HEK293 (cell line): ENCODE data around the gene TMEM259.

Experiments
- HIC1 ChIP-seq: fragments of 450-650 bp; formaldehyde crosslinking; IDR thresholded peaks from 2 replicates; pipeline ENCODE4 v1.5.1; 2016; ENCODE audit warnings: missing biosample characterization, missing genetic modification characterization
- MYNN ChIP-seq: fragments of 450-650 bp; formaldehyde crosslinking; IDR thresholded peaks from 2 replicates; pipeline ENCODE4 v1.5.1; 2016; ENCODE audit warnings: missing biosample characterization, missing genetic modification characterization, borderline replicate concordance
- OSR2 ChIP-seq: fragments of 450-650 bp; formaldehyde crosslinking; IDR thresholded peaks from 2 replicates; pipeline ENCODE4 v1.5.1; 2016; ENCODE audit warnings: missing biosample characterization, missing genetic modification characterization
- PATZ1 ChIP-seq: fragments of 450-650 bp; formaldehyde crosslinking; IDR thresholded peaks from 2 replicates; pipeline ENCODE4 v1.5.1; 2016; ENCODE audit warnings: missing biosample characterization, missing genetic modification characterization
- RBAK ChIP-seq: fragments of 450-650 bp; formaldehyde crosslinking; IDR thresholded peaks from 2 replicates; pipeline ENCODE4 v1.5.1; 2016; ENCODE audit warnings: missing biosample characterization, missing genetic modification characterization
- ZBTB1 ChIP-seq: fragments of 450-650 bp; formaldehyde crosslinking; IDR thresholded peaks from 2 replicates; pipeline ENCODE4 v1.5.1; 2016; ENCODE audit warnings: missing biosample characterization, missing genetic modification characterization
- ZBTB11 ChIP-seq: fragments of 450-650 bp; formaldehyde crosslinking; conservative IDR thresholded peaks from 2 replicates; pipeline ENCODE4 v1.5.1; 2016; ENCODE audit warnings: low read depth, missing biosample characterization, missing genetic modification characterization
- ZBTB48 ChIP-seq: fragments of 450-650 bp; formaldehyde crosslinking; IDR thresholded peaks from 2 replicates; pipeline ENCODE4 v1.5.1; 2016; ENCODE audit warnings: missing biosample characterization, missing genetic modification characterization
- ZNF121 ChIP-seq: fragments of 450-650 bp; formaldehyde crosslinking; IDR thresholded peaks from 2 replicates; pipeline ENCODE4 v1.5.1; 2016; ENCODE audit warnings: missing biosample characterization, missing genetic modification characterization
- ZNF16 ChIP-seq: fragments of 450-650 bp; formaldehyde crosslinking; IDR thresholded peaks from 2 replicates; pipeline ENCODE4 v1.5.1; 2016; ENCODE audit warnings: low read depth, missing biosample characterization, missing genetic modification characterization
- ZNF202 ChIP-seq: fragments of 450-650 bp; formaldehyde crosslinking; IDR thresholded peaks from 2 replicates; pipeline ENCODE4 v1.5.1; 2016; ENCODE audit warnings: missing biosample characterization, missing genetic modification characterization, borderline replicate concordance
- ZNF223 ChIP-seq: fragments of 450-650 bp; formaldehyde crosslinking; IDR thresholded peaks from 2 replicates; pipeline ENCODE4 v1.5.1; 2016; ENCODE audit warnings: missing biosample characterization, missing genetic modification characterization
- ZNF23 ChIP-seq: fragments of 450-650 bp; formaldehyde crosslinking; IDR thresholded peaks from 2 replicates; pipeline ENCODE4 v1.5.1; 2016; ENCODE audit warnings: missing biosample characterization, missing genetic modification characterization, borderline replicate concordance
- ZNF26 ChIP-seq: fragments of 450-650 bp; formaldehyde crosslinking; IDR thresholded peaks from 2 replicates; pipeline ENCODE4 v1.5.1; 2016; ENCODE audit warnings: missing biosample characterization, missing genetic modification characterization
- ZNF280D ChIP-seq: fragments of 450-650 bp; formaldehyde crosslinking; IDR thresholded peaks from 2 replicates; pipeline ENCODE4 v1.5.1; 2016; ENCODE audit warnings: missing biosample characterization, missing genetic modification characterization
- ZNF302 ChIP-seq: fragments of 450-650 bp; formaldehyde crosslinking; IDR thresholded peaks from 2 replicates; pipeline ENCODE4 v1.5.1; 2016; ENCODE audit warnings: missing biosample characterization, missing genetic modification characterization, low read depth
- ZNF488 ChIP-seq: fragments of 450-650 bp; formaldehyde crosslinking; IDR thresholded peaks from 2 replicates; pipeline ENCODE4 v1.5.1; 2016; ENCODE audit warnings: missing biosample characterization, missing genetic modification characterization
- ZNF513 ChIP-seq: fragments of 450-650 bp; IDR thresholded peaks from 2 replicates; pipeline ENCODE4 v1.5.1; 2018; ENCODE audit warnings: missing biosample characterization, missing genetic modification characterization
- ZNF514 ChIP-seq: fragments of 450-650 bp; formaldehyde crosslinking; IDR thresholded peaks from 2 replicates; pipeline ENCODE4 v1.5.1; 2016; ENCODE audit warnings: missing biosample characterization, missing genetic modification characterization
- ZNF561 ChIP-seq: fragments of 450-650 bp; IDR thresholded peaks from 2 replicates; pipeline ENCODE4 v1.5.1; 2018; ENCODE audit warnings: missing biosample characterization, missing genetic modification characterization, borderline replicate concordance
- ZNF580 ChIP-seq: fragments of 450-650 bp; formaldehyde crosslinking; IDR thresholded peaks from 2 replicates; pipeline ENCODE4 v1.5.1; 2016; ENCODE audit warnings: missing biosample characterization, missing genetic modification characterization
- ZNF596 ChIP-seq: fragments of 450-650 bp; IDR thresholded peaks from 2 replicates; pipeline ENCODE4 v1.5.0; 2018; ENCODE audit warnings: missing biosample characterization, mild to moderate bottlenecking, missing genetic modification characterization, moderate library complexity
- ZSCAN23 ChIP-seq: fragments of 450-650 bp; formaldehyde crosslinking; IDR thresholded peaks from 2 replicates; pipeline ENCODE4 v1.5.1; 2016; ENCODE audit warnings: missing biosample characterization, missing genetic modification characterization

Gene TMEM259

GRCh38 chr19:1026783-1027649, 6.1 kb upstream of the TMEM259 start (continued):
- TF ChIP-seq ZNF23 (tag by site-specific recombination) (no peak), ZSCAN23 (tag by site-specific recombination) (no peak), ZNF596 (tag by site-specific recombination) (no peak), ZNF302 (no peak), ZNF513 (tag by site-specific recombination) (no peak), ZNF580 (peak; percentile 86), ZNF202 (tag by site-specific recombination) (no peak), ZBTB1 (tag by site-specific recombination) (no peak), ZNF26 (tag by site-specific recombination) (no peak), ZNF280D (no peak), ZNF514 (tag by site-specific recombination) (no peak), PATZ1 (tag by site-specific recombination) (peak; percentile 87), MYNN (tag by site-specific recombination) (no peak), ZNF223 (tag by site-specific recombination) (no peak), ZBTB11 (tag by site-specific recombination) (0 out of 2 replicates have a peak, but pooled peaks have one; percentile 11), ZNF121 (tag by site-specific recombination) (no peak), HIC1 (no peak), ZBTB48 (tag by site-specific recombination) (peak; percentile 62), ZNF16 (tag by site-specific recombination) (no peak), OSR2 (tag by site-specific recombination) (no peak), RBAK (no peak), ZNF561 (tag by site-specific recombination) (no peak), ZNF488 (no peak)
